GM11168 (cell line): ENCODE data around the gene NOTCH3.

ENCODE experiments used
- in situ Hi-C: fragments of 300-500 bp; cut with MboI; formaldehyde crosslinking; loops from one replicate; pipeline ENCODE4 v1.12.0; 2022; ENCODE audit warnings: low sequenced_read_pairs; ENCODE audit not compliant: unreplicated experiment

The NOTCH3 gene

GRCh38 chr19:15128162-15128770 lies 72.5 kb downstream of the NOTCH3 start:
- in situ Hi-C loops: no loop called here

GRCh38 chr19:15126131-15126910 lies 74.5 kb downstream of the NOTCH3 start:
- in situ Hi-C loops: no loop called here

GRCh38 chr19:15125232-15126067 lies 75.3 kb downstream of the NOTCH3 start:
- in situ Hi-C loops: no loop called here

GRCh38 chr19:15124572-15125231 lies 76.1 kb downstream of the NOTCH3 start:
- in situ Hi-C loops: no loop called here

GRCh38 chr19:15123900-15124299 lies 76.9 kb downstream of the NOTCH3 start:
- in situ Hi-C loops: no loop called here

GRCh38 chr19:15123031-15123890 lies 77.5 kb downstream of the NOTCH3 start:
- in situ Hi-C loops: no loop called here

DNA sequence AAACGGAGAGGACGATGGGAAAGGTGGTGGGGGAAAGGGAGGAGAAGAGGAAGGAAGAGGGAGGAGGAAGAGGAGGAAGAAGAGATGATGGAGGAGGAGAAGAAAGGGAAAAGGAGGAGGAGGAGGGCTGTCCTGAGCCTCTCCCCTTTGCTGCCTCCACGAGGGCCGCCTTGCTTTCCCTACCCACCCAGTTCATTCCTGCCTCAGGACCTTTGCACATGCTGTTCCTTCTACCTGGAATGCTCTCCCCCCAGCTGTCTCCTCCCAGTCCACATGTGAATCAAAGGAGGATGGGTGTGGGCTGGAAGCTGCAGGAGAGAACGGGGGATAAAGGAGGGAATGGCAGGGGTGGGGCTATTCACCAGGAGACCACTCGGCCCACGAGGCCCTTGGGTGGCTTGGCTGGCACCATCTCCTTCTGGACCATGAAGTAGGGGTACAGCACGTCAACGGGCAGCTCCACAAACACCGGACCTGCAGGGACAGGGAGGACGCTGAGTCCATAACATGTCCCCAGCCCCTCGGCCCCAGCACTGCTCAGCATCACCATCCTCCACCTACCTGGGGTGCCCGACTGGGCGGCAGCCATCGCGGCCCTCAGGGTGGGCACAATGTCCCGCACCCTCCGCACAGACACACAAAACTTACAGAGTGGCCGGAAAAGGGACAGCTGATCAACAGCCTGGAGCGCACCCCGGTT lies 78.3 kb downstream of the NOTCH3 start:
- in situ Hi-C loops: no loop called here

GRCh38 chr19:15120135-15121026 lies 80.4 kb downstream of the NOTCH3 start:
- in situ Hi-C loops: no loop called here

DNA sequence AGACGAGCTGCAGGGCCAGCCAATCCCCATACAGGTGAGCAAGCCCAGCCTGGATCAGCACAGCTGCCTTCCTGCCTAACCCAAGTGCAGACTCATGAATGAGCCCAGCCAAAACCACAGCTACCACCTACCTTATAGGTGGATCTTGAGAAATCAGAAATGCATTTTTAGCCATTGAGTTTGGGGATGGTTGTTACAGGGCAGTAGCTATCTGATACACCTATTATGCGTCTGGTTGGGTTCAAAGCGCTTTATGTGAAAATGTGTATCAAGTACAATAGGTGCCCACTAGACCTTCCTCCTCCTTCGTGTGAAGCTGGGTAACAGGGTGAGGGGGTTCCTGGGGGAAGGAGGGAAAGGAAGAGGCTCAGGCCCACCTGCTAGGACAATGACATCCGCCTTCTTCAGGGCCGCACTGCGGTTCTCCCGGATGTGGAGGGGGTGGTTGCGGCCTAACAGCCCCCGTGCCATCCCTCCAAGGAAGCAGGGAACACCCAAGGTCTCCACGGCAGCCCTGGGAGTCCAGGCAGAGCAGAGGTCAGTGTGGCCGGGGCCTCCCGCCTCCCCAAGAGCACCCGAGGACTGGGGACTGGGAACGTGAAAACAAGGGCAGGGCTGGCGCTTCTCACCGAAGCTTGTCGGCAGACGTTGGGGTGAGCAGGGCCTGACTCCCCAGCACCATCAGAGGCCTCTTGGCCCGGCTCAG lies 81.9 kb downstream of the NOTCH3 start:
- in situ Hi-C loops: no loop called here

DNA sequence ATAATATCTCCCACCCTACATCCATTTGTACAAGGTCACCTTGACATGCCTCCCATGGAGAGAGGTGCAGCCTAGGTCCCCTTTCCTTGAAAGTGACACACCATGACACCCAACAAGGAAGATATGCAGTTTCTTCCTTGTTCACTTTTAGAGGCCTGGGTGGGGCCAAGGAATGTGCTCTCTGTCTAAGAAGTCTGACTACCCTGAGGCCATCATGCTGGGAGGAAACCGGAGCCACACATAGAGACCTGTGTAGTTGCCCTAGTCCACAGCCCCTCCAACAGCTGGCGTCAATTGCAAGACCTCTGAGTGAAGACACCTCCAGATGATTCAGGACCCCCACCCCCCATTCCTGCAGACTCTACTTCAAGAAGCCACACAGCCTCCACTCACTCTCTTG lies 82.5 kb downstream of the NOTCH3 start:
- in situ Hi-C loops: no loop called here

DNA sequence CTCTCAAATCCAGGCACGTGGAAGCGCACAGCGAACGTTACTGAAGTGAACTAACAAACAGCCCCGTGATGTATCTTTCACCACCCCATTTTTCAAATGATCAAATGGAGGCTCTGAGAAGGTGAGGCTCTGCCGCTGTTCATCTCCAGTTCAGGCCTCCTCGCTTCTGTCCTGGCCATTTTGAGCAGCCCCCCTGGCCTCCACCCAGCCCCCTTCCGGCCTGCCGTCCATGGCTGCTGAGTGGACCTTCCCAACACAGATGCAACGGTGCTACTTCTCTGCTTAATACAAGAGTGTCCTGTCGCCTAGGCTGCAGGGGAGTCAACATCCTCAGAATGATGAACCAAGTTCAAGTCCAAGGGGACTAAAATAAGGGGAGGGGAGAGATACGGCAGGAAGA lies 83.9 kb downstream of the NOTCH3 start:
- in situ Hi-C loops: no loop called here

DNA sequence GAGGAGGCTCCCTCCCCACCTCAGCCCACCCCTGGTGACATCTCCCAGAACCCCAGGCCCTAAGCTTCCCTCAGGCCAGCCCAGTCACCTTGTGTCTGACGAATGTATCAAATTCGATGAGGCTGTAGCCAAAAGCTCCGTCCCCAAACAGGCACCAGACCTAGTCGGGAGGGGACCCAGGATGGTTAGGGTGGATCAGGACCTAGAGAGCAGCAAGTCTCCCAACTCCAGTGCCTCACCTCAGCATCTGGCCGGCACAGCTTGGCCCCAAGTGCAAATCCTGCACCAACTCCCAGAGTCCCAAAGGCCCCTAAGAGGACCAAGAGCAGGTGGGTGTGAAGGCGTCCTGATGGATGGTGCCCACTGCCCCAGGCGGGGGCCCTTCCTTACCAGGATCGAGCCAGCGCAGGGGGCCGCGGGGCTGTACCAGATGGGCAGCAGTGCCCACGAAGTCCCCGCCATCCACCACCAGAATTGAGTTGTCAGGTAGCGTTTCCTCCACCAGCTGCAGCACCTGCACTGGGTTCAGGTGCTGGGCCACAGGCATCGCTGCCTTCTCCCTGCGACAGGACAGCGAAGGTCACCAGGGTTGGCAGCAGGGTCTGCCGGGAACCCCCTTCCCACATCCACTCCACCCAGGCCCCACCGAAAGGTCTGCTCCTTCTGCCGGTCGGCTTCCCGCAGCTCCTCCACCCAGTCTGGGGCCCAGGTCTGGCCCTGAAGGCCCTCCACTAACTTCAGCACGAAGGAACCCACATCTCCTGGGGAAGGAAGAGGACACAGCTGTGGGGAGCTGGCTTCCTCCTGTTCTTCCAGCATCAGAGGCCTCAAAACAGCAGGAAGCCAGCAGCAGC lies 84.8 kb downstream of the NOTCH3 start:
- in situ Hi-C loops: no loop called here

DNA sequence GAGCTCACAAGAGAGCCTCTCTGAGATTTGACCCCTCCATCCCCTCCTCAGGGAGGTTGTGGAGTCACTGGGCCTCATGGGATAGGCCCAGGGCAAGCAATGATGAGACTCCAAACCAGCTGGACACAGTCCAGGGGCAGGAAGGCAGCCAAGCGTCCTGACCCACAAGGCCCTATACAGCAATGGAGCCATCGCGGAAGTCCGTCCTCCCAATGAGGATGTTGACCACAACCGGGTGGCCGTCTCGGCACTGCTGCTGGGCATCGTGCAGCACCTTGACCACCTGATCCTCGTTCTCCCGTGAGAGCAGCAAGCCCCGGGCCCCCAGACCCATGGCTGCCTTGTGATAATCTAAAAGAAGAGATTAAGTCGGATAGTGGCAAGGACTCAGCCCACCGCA lies 85.7 kb downstream of the NOTCH3 start:
- in situ Hi-C loops: no loop called here

- in situ Hi-C loops: no loop called here
These were observed 86.6 kb downstream of the NOTCH3 start for GRCh38 chr19:15114153-15114540.

GRCh38 chr19:15113245-15114152 lies 87.3 kb downstream of the NOTCH3 start:
- in situ Hi-C loops: no loop called here

GRCh38 chr19:15112385-15112784 lies 88.4 kb downstream of the NOTCH3 start:
- in situ Hi-C loops: no loop called here
